Measurements from ENCODE around the gene MCF2L.

MCF2L gene

DNA sequence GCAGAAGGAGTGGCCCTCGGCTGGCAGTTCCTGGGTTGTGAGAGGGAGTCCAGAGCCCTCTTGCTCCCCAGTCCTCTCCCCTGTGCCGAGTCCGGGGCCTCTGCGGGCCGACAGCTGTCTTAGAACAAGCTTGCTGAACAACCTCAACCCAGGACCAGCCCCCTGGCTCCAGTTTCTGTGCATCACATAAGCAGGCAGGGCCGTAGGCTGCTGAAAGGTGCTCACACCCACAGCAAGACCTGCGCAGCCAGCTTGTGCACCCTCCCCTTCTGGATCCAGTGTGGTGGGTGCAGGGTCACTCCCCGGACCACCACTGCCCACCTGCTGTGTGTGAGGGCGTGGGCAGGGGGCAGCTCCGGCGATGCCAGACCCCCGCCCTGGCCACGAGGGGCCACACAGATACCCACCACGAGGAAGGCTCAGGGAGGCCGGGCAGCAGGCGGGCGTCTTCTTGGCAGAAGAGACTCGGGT lies 111.4 kb downstream of the MCF2L start:
- TF ChIP-seq SIN3A (IDR thresholded peaks at IDR 0.05; ENCODE audit: borderline replicate concordance, insufficient read depth, low read length) (no peak), FOXP2 (optimal IDR thresholded peaks at IDR 0.05; ENCODE audit: borderline replicate concordance, extremely low read depth, extremely low read length, insufficient read depth) (no peak), POLR2AphosphoS5 (IDR thresholded peaks at IDR 0.05; ENCODE audit: low read depth, low read length) (no peak), TAF1 (IDR thresholded peaks at IDR 0.05; ENCODE audit: borderline replicate concordance, insufficient read depth, low read length) (no peak)
- TF ChIP-seq, protein P1, sequence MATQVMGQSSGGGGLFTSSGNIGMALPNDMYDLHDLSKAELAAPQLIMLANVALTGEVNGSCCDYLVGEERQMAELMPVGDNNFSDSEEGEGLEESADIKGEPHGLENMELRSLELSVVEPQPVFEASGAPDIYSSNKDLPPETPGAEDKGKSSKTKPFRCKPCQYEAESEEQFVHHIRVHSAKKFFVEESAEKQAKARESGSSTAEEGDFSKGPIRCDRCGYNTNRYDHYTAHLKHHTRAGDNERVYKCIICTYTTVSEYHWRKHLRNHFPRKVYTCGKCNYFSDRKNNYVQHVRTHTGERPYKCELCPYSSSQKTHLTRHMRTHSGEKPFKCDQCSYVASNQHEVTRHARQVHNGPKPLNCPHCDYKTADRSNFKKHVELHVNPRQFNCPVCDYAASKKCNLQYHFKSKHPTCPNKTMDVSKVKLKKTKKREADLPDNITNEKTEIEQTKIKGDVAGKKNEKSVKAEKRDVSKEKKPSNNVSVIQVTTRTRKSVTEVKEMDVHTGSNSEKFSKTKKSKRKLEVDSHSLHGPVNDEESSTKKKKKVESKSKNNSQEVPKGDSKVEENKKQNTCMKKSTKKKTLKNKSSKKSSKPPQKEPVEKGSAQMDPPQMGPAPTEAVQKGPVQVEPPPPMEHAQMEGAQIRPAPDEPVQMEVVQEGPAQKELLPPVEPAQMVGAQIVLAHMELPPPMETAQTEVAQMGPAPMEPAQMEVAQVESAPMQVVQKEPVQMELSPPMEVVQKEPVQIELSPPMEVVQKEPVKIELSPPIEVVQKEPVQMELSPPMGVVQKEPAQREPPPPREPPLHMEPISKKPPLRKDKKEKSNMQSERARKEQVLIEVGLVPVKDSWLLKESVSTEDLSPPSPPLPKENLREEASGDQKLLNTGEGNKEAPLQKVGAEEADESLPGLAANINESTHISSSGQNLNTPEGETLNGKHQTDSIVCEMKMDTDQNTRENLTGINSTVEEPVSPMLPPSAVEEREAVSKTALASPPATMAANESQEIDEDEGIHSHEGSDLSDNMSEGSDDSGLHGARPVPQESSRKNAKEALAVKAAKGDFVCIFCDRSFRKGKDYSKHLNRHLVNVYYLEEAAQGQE (IDR thresholded peaks at IDR 0.05; ENCODE audit: insufficient read depth in 1 of 2, low read depth in 2 of 2, low read length in 2 of 2) = no peak

- TF ChIP-seq SIN3A (IDR thresholded peaks at IDR 0.05; ENCODE audit: borderline replicate concordance, insufficient read depth, low read length) (no peak), POLR2AphosphoS5 (IDR thresholded peaks at IDR 0.05; ENCODE audit: low read depth, low read length) (no peak)
- TF ChIP-seq, protein P1 (IDR thresholded peaks at IDR 0.05; ENCODE audit: insufficient read depth in 1 of 2, low read depth in 2 of 2, low read length in 2 of 2) = no peak
Measured at GRCh38 chr13:113080901-113081521, 112.0 kb downstream of the MCF2L start.

DNA sequence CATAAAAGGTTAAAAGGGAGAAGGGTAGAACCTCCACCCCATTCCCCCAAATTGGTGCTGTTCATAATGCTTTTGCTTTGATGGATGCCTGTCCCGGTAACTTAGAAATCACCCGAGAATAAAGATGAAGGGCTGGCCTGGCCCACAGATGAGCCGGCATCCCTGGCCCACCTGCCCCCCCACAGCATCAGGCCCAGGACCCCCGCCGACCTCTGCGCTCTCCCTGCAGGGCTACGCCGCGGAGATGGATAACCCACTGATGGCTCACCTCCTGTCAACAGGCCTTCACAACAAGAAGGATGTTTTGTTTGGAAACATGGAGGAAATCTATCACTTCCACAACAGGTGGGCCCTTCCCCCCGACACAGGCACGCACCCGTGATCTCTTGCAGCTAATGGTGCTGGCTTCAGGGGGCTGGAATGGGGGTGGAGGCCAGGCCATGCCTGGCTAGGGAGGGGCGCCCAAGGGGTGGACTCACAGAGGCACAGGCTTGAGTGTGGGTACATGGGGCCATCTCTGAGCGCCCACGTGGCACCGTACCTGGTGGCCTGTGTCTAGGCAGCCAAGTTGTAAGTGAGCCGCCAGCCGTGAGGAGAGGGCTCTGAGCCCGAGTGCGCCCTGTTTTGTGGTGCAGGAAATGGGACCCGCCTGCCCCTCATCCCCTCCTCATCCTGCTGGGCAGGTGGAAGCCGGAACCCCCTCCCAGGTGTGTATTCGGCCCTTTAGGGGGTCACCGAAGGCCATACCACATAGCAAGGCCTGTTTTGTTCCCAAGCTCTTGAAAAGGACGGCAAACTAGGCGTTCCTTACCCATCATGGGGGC lies 113.4 kb downstream of the MCF2L start:
- TF ChIP-seq, protein P1 (IDR thresholded peaks at IDR 0.05; ENCODE audit: insufficient read depth in 1 of 2, low read depth in 2 of 2, low read length in 2 of 2) = no peak
- TF ChIP-seq SIN3A (IDR thresholded peaks at IDR 0.05; ENCODE audit: borderline replicate concordance, insufficient read depth, low read length) = no peak
- no peak for TF ChIP-seq FOXP2 (optimal IDR thresholded peaks at IDR 0.05; ENCODE audit: borderline replicate concordance, extremely low read depth, extremely low read length, insufficient read depth)
- no peak for TF ChIP-seq POLR2AphosphoS5 (IDR thresholded peaks at IDR 0.05; ENCODE audit: low read depth, low read length)
- no peak for TF ChIP-seq TAF1 (IDR thresholded peaks at IDR 0.05; ENCODE audit: borderline replicate concordance, insufficient read depth, low read length)

DNA sequence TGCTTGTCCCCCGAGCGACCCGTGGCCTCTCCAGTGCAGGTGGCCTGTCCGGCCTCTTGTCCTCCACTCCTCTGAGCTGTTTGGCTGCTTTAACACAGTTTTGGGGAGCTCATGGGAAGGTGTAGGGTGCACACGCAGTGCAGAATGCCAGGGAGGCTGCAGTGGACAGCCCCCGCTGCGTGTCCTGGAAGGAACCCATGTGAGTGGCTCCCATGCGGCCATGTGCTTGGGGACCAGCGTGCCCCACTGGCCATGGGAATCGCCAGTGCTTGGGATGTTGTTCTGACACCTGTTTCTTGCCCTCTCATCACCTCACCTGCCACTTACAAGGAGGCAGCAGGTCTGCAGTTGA lies 114.0 kb downstream of the MCF2L start:
- no peak for TF ChIP-seq SIN3A (IDR thresholded peaks at IDR 0.05; ENCODE audit: borderline replicate concordance, insufficient read depth, low read length)
- no peak for TF ChIP-seq TAF1 (IDR thresholded peaks at IDR 0.05; ENCODE audit: borderline replicate concordance, insufficient read depth, low read length)
- TF ChIP-seq, protein P1 (IDR thresholded peaks at IDR 0.05; ENCODE audit: insufficient read depth in 1 of 2, low read depth in 2 of 2, low read length in 2 of 2) = no peak
- TF ChIP-seq POLR2AphosphoS5 (IDR thresholded peaks at IDR 0.05; ENCODE audit: low read depth, low read length) = no peak
- no peak for TF ChIP-seq FOXP2 (optimal IDR thresholded peaks at IDR 0.05; ENCODE audit: borderline replicate concordance, extremely low read depth, extremely low read length, insufficient read depth)
